ENCODE measurements around the gene IST1.

Gene IST1

DNA sequence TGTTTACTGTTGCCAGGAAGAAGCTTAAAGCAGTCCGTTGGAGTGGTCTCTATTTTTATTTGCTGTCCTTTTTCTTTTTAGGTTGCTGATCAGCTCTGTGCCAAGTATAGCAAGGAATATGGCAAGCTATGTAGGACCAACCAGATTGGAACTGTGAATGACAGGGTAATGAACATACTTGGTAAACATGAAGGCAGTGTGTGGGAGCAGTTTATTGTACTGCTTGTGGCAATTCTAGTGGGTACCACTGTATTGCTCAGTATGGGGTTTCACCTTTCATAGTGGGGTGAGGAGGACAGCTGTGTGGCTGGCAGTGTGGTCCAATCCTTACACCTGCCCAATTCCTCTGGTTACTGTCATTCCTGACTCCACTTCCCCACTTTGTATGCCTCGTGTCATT is 25.3 kb downstream of the IST1 start:
- DNase-seq, result no peak

DNA sequence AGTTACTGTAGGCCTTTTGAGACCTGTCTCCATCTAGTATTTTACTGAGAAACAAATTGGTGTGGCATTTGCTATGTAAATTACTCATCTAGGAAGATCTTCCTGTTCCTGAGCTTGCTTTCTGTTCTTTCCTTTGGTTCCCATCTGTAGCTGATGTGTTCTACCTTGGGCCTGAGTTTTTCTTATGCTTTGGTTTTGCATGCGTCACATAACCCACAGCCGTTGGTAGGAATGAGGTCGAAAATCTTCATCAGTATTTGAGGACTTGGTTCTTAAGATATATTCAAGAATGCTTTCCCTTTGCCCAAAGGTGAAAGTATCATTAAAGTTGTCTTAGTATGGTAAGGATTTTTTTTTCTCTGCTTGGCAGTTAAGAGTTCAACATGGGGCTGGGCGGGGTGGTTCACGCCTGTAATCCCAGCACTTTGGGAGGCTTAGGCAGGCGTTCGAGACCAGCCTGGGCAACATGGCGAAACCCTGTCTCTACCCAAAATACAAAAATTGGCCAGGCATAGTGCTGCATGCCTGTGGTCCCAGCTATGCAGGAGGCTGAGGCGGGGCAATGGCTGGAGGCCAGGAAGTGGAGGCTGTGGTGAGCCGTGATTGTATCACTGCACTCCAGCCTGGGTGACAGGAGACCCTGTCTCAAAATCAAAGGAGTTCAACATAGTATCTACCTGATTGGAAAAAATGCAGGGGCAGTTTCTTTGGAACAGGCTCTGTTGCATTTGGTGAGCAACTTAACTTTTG is 28.8 kb downstream of the IST1 start:
- DNase-seq, result no peak

DNA sequence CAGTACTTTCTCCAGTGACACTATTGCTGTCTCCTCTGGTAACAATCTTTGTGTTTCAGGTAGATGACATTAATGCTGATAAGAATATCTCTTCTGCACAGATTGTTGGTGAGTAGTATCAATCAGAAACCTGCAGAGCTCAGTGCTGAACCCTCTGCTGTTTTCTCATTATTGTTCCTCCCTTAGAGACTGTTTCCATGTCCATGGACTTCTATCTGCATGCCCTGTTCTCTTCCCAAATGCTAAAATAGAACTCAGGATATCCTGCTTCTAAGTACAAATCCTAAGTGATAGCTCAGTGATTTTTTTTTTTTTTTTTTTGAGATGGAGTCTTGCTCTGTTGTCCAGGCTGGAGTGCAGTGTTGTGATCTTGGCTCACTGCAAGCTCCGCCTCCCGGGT is 29.4 kb downstream of the IST1 start:
- no peak for DNase-seq

DNA sequence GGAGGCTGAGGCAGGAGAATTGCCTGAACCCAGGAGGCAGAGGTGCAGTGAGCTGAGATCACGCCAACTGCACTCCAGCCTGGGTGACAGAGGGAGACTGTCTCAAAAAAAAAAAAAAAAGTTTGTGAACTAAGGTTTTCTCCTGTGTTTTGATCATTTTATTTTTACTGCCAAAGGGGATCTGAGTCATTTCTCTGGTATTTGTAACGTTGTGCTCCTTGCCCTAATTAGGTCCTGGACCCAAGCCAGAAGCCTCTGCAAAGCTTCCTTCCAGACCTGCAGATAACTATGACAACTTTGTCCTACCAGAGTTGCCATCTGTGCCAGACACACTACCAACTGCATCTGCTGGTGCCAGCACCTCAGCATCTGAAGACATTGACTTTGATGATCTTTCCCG is 32.1 kb downstream of the IST1 start:
- DNase-seq, result peak; percentile 69

DNA sequence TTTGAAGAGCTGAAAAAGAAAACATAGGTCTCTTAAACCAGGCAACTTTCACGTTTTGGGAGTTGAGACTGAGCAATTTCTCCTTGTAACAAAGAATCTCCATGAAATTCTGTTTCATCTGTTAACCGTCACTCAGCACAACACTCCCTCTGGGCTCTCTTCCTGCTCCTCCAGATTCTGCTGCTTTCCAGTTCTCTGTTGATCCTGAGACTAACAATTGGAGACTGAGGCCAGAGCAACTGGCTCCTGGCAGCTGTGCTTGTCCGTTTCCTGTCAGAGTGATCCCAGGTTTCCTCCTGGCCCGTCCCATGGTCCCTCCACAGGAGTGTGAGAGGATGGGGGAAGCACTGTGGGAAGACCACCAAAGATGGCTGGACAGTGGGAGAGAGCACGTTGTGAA is 32.5 kb downstream of the IST1 start:
- DNase-seq, result no peak

DNA sequence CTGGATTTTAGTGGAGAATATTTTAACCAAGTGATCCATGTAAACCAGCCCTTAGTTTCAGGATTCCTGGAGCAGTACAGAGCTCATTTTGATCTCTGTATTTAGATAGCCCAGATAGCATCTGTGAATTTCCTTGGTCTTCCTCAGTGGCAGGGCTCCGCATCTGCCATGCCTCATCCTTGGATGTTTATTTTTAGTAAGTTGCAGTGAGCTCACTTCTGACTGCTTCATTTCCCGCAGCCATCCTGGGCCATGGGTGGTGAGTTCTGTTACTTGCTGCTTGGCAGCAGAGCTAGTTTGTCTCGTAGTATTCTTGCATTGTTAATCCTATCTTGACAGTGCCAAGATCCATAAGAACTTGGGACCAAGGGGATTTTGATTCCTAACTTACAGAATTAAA is 33.7 kb downstream of the IST1 start:
- DNase-seq, result no peak

DNA sequence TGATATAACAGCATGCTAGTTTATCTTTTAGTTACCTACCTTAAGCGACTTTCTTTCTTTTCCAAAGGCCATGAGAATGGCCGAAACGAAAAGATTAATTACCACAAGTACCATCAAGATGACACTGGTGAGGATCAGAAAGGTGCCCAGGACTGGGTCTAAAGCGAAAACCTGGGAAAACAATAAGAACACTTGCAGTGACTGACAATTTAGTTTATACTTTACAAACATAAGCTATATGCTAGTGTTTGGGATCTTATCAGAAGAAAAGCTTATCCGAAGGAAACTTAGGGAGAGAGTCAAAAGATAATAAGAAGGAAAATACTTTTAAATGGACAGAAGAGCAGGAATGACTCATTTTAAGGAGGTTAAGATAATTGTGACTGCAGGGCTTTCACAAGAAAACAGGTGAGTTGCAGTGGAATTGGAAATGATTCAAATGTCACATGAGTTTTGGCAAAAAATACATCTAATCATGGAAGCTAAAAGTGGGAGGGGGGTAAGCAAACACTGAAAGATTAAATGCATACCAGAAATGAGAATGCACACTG is 34.8 kb downstream of the IST1 start:
- no peak for DNase-seq

DNA sequence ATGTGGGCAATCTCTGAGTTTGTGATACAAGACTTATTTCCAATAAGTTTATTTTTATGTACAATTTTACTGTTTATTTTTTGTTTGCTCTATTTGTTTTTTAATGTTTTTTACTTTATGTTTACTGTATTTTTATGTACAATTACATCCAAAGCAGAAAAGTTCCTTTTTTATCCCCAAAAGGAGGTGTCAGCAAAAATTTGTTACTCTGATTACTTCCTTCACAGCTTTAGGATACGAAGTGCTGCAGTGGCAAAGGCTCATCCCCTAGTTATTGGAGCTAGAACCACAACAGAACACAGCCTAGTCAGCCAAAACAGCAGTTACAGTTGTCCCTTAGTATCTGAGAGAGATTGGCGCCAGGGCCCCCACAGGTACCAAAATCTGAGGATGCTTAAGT is 35.7 kb downstream of the IST1 start:
- no peak for DNase-seq

DNA sequence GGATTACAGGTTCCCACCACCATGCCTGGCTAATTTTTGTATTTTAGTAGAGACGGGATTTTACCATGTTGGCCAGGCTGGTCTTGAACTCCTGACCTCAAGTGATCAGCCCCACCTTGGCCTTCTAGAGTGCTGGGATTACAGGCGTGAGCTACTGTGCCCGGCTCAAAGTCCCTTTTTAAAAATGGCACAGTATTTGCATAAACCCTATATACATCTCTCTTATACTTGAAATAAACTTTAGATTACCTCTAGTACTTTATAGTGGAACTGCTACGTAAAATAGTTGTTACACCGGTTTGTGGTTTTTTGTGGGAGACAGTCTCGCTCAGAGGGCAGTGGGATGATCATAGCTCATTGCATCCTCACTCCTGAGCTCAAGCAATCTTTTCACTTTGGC is 36.3 kb downstream of the IST1 start:
- no peak for DNase-seq

DNA sequence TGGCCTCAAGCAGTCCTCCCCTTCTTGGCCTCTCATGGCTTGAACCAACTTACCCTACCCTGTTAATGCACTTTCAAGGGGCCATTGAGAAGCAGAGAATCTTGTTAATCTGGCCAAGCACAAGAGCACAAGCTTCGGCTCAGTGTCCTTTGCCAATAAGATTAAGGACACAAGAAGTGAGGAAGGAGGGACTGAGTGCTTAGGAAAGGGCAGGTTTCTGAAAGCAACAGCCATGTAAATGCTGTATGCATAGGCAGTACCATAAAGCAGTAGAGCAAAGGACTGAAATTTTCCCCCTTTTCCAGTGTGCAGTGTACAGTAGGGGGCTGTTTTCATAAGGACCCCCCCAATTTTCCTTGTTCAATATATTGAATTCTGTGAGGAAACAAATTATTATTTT is 37.7 kb downstream of the IST1 start:
- DNase-seq, result no peak

DNA sequence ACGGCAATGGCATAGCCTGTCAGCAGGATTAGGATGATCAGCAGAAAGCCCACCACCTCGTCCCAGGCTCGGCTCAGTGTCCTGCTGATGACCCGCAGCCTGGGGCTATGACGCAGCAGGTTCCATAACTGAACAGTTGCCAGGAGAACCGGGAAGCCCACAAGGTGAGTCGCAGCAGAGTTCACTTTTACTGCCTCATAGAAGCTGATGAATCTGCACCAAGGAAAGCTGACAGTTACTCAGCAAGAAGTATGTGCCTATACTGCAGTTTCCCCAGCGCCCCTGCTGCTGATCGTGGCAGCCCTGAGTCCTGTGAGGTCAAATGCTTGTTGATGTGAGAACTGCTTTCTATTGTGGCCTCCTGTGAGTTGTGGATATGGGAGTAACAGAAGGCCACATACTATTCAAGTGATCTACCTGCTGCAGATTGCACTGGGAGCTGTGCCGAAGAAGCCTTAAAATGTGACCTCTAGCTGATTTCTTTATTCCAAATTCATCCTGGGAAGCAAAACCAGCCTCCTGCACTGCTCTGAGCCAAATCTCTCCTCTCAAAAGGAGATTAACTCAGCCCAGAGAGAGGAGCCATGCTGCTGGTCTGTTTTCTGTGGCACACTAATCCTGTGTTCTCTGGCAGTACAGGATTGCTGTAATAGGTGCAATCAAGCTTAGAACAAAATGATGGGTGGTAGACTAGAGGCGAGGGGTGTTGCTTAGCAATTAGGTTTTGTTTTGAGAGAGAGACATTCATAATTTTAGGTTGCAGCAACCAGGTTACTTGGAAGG is 38.8 kb downstream of the IST1 start:
- no peak for DNase-seq

DNA sequence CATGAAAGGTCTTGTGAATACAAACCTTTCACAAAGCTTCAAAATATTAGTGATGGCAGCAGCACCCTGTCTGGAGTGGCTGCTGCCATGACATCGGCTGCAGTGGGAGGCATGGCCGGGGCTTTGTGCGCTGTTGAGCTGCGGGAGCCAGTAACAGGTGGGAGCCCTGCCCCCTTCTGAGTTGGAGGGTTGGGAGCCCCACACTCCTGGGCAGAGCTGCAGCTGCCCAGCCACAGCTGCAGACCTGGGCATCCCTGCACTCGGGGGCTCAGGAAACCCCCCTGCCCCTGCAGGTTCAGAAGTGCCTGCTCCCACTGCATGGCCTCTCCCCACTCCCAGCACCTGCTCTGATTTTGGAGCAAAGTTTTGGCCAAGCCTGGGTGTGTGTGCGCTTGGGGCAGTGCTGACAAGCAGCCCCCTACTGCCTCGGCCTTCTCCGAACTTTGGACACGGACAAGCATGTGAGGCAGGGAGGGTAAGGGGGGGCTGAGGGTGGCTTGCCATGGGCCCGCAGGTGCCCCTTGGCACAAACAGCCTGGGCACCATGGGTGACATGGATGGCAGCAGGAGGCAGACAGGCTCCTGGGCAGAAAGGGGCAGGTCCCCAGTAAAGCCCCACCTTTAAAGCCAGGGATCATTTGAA is 42.7 kb downstream of the IST1 start:
- DNase-seq, result no peak

DNA sequence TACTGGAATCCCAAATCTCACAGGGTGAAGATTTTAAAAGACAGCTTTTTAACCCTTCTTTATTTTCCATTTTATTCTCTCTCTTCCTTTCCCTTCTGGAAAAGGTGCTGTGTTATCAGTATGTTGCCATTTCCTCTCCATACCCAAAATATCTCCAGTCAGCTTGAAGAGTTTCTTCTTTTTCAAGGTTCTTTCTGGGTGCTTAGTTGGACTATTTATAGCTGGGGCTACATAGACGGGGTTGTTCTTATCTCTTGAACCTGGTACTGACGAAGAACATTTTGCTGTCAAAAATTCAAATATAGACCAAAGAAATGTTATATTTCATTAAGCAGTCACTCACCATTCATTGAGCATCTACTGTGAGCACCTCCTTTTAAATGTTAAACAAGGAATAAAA is 48.6 kb downstream of the IST1 start:
- no peak for DNase-seq

DNA sequence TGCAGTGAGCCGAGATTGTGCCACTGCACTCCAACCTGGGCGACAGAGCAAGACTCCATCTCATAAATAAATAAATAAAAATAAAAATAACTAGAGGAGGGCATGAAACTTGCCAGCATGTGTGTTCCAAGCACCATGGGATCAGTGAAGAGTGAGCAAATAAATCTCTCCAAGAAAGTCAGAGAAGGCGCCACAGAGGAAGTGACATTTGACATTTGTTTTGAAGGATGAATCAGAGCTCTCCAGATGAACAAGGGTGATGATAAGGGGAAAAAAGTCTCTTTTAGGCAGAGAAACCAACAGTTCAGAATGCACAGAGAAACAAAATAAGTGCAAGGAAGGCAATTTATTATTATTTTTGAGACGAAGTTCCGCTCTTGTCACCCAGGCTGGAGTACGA is 50.3 kb downstream of the IST1 start:
- DNase-seq, result no peak

DNA sequence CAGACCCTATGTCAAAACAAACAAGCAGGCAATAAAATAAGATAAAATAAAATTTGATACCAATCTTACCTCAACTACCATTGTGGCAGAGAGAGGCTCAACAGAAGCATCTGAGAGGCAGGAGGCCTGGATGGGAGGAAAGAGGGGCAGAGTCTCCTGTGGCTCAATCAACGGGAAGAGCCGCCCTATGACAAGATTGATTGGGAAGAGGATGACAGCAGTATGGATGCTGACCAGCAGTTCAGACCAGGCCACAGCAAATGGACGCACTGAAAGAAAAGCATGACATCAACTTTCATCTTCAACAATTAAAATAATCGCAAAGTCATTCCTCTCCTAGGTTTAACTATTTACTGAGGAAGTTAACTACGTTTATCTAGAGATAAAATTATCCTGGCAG is 57.5 kb downstream of the IST1 start:
- DNase-seq, result no peak

DNA sequence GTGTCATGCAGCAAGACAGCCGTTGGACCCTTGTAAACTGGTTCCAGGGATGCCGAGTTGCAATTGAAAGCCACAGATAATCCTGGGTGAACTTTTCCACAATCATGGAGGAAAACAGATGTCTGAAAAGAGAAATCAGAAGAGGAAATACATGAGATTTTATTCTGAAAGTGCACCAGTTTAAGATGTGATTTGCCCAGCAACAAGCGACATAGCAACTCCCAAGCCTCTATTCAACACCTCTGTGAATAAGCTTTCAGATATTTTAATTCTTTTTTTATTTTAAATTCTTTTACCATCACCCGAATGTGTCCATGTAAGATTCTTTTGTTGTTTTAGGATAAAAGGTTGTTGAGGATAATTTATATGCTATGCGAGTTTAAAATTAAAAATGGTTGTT is 58.8 kb downstream of the IST1 start:
- no peak for DNase-seq

DNA sequence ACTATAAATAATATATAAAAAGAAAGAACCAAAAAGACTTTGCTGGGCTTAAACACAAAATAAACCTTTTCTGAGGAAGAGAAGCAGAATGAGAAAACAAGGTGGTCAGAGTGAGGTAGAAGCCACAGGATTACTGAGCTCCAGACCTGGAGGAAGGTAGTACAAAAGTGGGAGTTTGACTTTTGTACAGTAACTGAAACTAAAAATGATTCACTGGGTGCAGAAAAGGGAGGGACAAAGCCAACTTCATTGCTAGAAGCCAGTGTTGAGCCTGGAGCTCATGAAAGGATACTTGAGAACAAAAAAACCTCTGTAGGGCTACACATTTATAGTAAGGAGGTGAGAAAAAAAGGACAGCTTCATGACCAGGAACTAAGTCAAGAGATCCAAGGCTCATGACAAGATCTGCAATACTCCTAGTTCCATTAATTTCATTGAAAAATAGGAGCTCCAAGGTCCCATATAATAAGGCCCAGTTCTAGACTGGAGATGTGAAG is 59.4 kb downstream of the IST1 start:
- no peak for DNase-seq

DNA sequence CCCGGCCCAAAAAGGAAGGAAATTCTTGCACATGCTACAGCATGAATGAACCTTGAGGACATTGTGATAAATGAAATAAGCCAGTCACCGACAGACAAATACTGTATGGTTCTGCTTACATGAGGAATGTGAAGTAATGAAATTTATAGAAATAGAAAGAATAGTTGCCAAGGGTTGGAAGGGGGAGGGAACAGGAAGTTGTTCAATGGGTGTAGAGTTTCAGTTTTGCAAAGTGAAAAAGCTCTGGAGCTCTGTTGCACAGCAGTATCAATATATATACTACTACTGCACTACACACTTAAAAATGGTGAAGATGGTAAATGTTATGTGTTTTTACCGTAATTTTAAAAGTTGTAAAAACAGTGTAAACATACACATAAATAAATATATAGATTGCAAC is 61.2 kb downstream of the IST1 start:
- no peak for DNase-seq

DNA sequence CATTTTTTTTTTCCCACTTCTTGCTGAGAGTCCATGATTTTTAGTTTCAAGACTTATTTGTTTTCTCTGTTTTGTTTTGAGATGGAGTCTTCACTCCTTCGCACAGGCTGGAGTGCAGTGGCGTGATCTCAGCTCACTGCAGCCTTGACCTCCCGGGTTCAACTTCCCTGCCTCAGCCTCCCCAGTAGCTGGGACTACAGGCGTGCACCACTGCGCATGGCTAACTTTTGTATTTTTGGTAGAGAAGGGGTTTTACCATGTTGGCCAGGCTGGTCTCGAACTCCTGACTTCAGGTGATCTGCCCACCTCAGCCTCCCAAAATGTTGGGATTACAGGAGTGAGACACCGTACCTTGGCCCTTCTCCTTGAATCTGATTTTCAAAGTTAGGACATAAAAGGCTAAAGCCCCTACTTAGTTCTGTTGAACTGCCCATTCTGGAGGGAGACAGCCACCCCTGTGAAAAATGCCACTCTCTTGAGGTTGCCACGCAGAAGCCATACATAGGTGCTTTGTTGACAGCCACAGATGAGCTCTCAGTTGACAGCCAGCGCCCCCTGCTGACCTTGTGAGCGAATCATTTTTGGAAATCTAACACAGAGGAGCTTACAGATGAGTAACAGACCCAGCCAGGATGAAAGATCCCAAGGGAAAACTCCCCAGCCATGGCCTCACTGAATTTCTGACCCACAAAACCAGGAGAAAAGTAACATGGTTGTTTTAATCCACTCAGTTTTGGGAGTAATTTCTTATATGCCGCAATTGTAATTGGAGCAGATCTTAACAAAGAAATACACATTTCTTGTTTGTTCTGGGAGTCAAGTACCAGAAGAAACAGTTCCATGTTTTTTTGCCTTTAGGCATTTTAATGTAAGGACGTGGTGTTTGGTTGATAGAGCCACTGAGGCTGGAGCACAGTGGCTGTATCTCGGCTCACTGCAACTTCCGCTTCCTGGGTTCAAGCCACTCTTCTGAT is 66.0 kb downstream of the IST1 start:
- DNase-seq, result peak; percentile 21

DNA sequence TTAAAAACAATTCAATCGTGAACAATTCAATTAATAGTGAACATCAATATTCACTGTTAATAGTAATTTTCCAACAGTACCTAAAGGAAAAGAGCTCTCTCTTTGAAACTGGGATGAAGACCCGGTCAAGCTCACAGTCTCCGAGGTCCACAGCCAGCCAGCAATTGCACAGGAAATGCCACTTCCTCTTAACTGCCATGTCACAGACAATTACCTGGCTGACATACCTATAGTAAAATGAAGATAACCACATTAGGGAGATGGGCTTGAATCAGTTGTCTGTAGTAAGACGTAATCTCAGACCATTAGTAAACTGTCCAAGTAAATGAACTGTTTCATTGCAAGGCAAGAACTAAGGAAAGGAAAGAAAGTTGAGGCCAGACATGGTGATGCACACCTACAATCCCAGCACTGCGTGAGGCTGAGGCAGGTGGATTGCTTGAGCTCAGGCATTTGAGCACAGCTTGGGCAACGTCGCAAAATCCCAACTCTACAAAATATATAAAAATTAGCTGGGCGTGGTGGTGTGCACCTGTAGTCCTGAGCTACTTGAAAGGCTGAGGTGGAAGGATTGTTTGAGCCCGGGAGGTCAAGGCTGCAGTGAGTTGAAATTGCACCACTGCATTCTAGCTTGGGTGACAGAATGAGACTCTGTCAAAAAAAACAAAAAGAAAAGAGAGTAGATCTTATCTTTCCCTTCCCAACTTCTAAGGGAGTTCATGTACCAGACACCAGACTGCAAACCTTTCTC is 68.0 kb downstream of the IST1 start:
- DNase-seq, result no peak

DNA sequence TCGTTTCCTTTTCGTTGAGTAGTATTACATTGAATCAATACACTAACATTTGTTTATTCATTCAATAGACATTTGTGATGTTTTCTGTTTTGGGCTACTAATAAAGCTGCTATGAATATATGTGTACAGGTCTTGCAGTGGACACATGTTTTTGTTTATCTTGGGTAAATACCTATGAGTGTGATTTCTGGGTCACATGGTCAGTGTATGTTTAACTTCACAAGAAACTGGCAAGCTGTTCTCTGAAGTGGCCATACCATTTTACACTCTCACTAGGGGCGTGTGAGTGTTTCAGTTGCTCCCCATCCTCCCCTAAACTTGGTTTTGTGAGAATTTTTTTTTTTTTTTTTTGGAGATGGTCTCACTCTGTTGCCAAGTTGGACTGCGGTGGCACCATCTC is 69.9 kb downstream of the IST1 start:
- no peak for DNase-seq

DNA sequence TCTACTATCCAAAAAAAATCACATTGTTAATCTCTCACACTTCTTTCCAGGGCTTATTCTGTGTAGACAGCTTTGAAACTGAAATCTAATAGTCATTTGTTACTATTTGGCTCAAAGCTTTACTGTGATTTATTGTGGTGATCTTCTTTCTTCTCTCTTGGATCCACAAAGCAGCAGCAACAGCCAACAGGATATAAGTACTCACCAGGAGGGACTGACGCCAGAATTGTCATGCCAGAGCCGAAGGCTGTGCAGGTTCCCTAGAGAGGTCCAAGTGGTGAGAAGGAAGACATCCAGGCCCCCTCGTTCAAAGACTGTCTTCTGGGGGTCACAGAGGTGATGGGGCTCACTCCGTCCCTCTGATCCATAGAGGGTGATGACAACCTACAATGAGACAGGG is 71.6 kb downstream of the IST1 start:
- DNase-seq, result no peak

Measured in NCI-H446 treated with DMSO at 0.1 percent for 48 hours (cell line).